ENCODE measurements around the gene GPA33. TPM values are rescaled to one million over a fixed set of nuclear protein-coding genes. Genes with fewer than 3 reads are reported as not detected.

GPA33 gene
- total and polyA plus RNA-seq, 12 donors = 0.15 to 5.8 (median 1.1) TPM; not detected in 1

- WGBS, 2 donors = 50 to 52% methylated on average over 6 of the region's 6 CpGs
- ATAC-seq = no peak
- no peaks in the 10 kb centered on the region for H3K9me3 ChIP-seq
Observed at GRCh38 chr1:167016100-167016750, 74.0 kb downstream of the GPA33 start.

GRCh38 chr1:167013108-167013929, 76.9 kb downstream of the GPA33 start:
- no peaks in the 10 kb centered on the region for H3K36me3 ChIP-seq
- TF ChIP-seq CTCF (IDR thresholded peaks at IDR 0.05) = no peak

More at GRCh38 chr1:167016100-167016750, 74.0 kb downstream of the GPA33 start:
- intact Hi-C loops (cut with DNase I) = no loop called here
- Histone ChIP-seq H3K27ac (no peak overlapping the region), H3K4me3 (no peak overlapping the region), H3K36me3 (no peaks in the 10 kb centered on the region), H3K4me1 (no peaks in the 10 kb centered on the region), H3K27me3 (peaks cover 0 to 5% (median 0%) of the 10 kb centered on the region in 7 donors)
- no peak for DNase-seq
- no peak for TF ChIP-seq CTCF (IDR thresholded peaks at IDR 0.05)

GRCh38 chr1:167012570-167012969, 77.6 kb downstream of the GPA33 start:
- Histone ChIP-seq H3K27me3 (peaks cover 0 to 14% (median 0%) of the 10 kb centered on the region in 7 donors), H3K4me3 (no peak overlapping the region), H3K4me1 (no peaks in the 10 kb centered on the region), H3K36me3 (no peaks in the 10 kb centered on the region), H3K27ac (no peak overlapping the region), H3K9me3 (no peaks in the 10 kb centered on the region)
- ATAC-seq (no peak), DNase-seq (no peak)
- WGBS, 2 donors = 71 to 81% methylated on average over 2 of the region's 2 CpGs
- no peak for TF ChIP-seq CTCF (IDR thresholded peaks at IDR 0.05)
- intact Hi-C loops (cut with DNase I) = no loop called here

More at GRCh38 chr1:167013108-167013929, 76.9 kb downstream of the GPA33 start:
- Histone ChIP-seq H3K4me3 (no peak overlapping the region), H3K27ac (no peak overlapping the region), H3K27me3 (peaks cover 0 to 14% (median 0%) of the 10 kb centered on the region in 7 donors), H3K9me3 (no peaks in the 10 kb centered on the region), H3K4me1 (no peaks in the 10 kb centered on the region)
- ATAC-seq (no peak), DNase-seq (no peak)
- intact Hi-C loops (cut with DNase I) = no loop called here
- 69 to 76% methylated on average over 8 of the region's 8 CpGs for WGBS, 2 donors

GRCh38 chr1:167011560-167012191, 78.5 kb downstream of the GPA33 start:
- H3K9me3 ChIP-seq = no peaks in the 10 kb centered on the region
- DNase-seq = no peak
- WGBS, 2 donors = 87 to 88% methylated on average over 1 of the region's 1 CpG
- intact Hi-C loops (cut with DNase I) = no loop called here
- no peak overlapping the region for H3K27ac ChIP-seq
- no peak for ATAC-seq
- H3K4me3 ChIP-seq = no peak overlapping the region
- peaks cover 0 to 14% (median 0%) of the 10 kb centered on the region in 7 donors for H3K27me3 ChIP-seq
- H3K36me3 ChIP-seq = no peaks in the 10 kb centered on the region
- no peaks in the 10 kb centered on the region for H3K4me1 ChIP-seq
- no peak for TF ChIP-seq CTCF (IDR thresholded peaks at IDR 0.05)

Data from heart right ventricle (tissue), 16 donors.